GM12872 (cell line): Measurements from ENCODE around the gene COQ2.

Source experiments
- CTCF ChIP-seq: IDR thresholded peaks from 3 replicates; pipeline ENCODE4 v1.5.1; 2011; ENCODE audit warnings: low read depth, mild to moderate bottlenecking, low read length, moderate library complexity; ENCODE audit not compliant: insufficient read depth

The COQ2 gene

DNA sequence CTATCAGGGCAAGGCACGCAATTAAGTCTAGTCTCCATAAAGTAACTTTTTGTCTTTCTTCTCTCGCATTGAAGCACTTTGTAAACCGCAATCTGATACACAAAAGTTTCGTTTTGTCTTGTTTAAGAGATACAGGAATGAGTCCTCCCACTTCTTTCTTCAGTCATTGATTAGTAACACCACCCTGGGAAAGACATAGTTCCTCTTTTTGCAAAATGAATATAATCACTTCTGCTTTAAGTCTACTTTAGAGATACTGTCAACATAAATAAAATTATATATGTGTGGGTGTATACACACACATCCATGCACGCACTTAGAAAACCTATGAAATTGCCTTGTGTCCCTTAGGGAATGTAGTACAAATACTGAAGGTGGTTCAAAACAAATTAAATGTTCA is 11.7 kb downstream of the COQ2 start:
- no peak for TF ChIP-seq CTCF

DNA sequence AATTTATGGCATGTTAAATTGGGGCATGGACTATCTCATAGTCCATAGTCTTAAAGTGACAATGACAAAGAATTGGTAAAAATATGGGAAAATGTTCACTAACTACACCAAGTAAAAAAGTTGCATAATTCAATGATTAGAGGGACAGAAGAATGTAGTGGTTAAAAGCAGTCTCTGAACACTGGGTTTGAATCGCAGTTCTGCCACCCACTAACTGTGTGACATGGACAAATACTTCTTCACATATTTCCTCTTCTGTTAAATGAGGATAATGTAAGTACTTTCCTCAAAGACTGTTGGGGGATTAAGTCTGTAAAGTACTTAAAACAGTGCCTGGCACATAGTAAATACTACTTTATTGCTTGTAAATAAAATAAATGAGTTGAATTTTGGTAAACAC is 15.3 kb downstream of the COQ2 start:
- TF ChIP-seq CTCF: no peak

DNA sequence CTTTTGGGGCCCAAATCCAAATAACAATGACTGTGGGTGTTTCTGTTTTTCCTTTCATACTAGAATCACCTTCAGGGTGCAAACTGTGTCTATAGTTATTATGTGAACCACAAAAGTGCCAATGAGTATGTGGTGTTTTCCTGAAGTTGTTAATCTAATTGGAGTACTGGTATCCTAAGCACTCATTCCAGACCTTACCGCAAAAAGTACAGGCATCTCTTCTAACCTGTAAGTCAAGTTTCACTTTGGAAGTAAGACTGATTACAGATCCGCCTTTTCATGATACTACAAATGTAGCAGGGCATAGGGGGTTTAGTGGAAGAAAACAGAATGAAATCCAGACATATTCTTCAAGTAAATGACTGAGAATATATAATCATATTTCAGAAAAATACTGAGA is 16.1 kb downstream of the COQ2 start:
- TF ChIP-seq CTCF: no peak

GRCh38 chr4:83267830-83268475 is 16.6 kb downstream of the COQ2 start:
- no peak for TF ChIP-seq CTCF

GRCh38 chr4:83267121-83267829 is 17.3 kb downstream of the COQ2 start:
- no peak for TF ChIP-seq CTCF

DNA sequence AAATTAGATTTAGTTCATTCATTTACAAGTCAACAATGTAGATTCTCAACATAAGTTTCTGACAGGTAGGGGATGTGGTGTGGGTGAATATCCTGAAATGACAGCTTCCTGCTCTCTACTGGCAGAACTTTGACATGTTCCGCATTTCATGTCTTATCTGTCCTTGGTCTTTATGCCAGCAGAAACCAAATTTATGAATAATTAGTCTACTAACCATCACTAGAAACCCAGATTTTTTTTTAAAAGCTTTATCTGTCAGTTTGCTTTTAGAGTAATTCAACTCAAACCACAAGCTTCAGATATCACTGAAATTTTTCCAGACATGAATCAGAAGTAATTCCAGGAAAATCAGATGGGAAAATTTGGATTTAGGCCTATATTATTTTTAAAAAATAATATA is 17.9 kb downstream of the COQ2 start:
- TF ChIP-seq CTCF: 0 out of 3 replicates have a peak, but pooled peaks have one; percentile 17

DNA sequence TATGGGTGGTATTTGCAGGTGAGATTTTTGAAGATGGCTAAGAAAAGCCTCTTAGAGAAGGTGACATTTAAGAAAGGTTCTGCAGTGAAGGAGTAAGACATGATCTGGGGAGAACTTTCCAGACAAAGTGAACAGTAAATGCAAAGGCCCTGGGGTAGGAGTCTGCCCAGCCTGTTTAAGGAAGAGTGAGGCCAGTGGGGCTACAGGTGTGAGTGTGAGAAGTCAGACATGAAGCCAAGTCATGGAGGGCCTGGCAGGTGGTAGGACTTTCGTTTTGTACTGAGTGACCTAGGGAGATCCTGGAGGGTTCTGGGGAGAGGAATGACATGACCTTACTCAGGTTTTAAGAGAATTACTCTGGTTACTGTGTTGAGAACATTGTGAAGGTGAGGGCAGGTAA is 21.5 kb downstream of the COQ2 start:
- no peak for TF ChIP-seq CTCF
